Activated CD4-positive, CD25-positive, alpha-beta regulatory T cell treated with anti-CD3 and anti-CD28 coated beads, Interleukin-2, amount 50 U/mL, for 24 hours (primary cell): ENCODE measurements around the gene MARCHF9.

Experiments
- ATAC-seq, 2 donors: fragments of 150-1000 bp; cut with Tn5 transposase; one replicate each; pipeline ENCODE4 v1.10.0; 2021; ENCODE audit warnings: mild to moderate bottlenecking in 1 of 2, moderate library complexity in 1 of 2

The MARCHF9 gene

DNA sequence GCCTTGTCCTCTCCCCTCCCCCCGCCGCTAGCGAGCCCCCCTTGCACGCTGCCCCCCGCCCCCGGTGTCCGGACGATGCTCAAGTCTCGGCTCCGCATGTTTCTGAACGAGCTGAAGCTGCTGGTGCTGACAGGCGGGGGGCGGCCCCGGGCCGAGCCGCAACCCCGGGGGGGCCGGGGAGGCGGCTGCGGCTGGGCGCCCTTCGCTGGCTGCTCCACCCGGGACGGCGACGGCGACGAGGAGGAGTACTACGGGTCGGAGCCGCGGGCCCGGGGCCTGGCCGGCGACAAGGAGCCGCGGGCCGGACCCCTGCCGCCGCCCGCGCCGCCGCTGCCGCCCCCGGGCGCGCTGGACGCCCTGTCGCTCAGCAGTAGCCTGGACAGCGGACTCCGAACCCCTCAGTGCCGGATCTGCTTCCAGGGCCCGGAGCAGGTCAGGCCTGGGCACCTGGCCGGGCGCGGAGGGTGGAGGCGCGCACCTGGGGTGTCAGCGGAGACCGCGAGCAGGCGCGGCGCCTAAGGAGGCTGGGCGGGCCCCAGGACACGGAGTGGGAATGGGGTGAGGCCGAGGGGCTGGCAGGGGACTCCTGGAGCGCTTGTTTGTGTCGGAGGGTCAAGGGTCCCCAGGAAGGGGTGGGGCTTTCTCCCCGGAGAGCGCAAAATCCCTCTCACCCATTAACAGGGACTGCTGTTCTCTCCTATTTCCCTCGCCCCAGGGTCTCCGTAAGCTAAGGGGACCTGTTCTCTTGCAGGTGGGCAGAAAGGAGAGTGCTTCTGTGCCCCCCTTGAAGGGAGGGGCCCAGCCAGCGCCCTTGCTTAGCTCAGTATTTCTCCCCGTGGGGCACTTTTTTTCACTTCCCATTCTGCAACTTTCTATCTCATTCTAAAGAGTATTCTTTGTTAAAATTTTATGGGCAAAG lies 810 bp downstream of the MARCHF9 start:
- ATAC-seq: no peak

DNA sequence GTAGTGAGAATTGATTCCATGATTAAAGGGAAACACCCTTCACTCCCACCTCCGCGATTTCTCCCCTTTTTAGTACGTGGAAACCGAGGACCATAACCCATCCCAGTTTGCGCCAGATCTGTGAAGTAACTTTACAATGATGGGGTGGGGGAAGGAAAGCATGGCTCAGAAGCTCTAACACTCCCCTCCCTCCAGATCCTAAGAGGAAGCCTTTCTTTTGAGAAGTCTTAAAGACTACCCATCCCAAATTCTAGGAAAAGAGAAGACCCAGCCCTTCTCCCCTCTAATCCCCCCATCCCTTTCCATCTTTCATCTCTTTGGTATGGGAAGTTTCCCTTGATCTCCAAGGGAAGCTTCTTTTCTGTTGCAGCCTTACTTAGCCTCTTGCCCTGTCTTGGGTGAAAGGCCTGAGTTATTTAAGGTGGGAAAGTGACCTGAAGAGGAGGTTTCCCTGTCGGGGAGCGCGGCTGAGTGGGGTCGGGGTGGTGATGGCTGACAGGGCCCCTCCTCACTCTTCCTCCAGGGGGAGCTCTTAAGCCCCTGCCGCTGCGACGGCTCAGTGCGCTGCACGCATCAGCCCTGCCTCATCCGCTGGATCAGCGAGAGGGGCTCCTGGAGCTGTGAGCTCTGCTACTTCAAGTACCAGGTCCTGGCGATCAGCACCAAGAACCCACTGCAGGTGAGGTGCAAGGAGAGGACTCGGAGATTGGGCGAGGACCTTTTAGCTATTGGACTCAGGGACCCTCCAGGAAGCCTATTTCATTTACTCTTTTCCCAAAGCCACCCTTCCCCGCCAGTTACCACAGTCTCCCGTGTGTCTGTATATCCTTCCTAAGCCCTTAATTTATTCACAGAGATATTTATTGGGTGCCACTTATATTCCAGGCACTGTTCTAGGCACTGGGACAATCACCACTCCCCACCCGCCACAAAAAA lies 1.8 kb downstream of the MARCHF9 start:
- peak; percentile 27 to 33 for ATAC-seq

DNA sequence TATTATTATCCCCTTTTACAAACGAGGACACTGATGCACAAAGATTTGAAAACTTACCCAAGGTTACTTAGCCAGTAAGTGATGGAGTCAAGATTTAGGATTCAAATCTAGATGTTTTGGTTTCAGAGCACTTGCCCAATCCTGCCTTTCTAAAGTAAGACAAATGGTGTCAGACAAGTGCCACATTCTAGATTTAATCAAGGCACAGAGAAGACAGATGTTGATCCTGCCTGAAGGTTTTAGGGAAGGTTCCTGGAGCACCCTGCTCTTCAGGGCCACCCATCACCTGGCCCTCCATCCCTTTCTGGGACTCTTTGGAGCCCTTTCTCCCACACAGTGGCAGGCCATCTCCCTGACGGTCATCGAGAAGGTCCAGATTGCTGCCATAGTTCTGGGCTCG lies 2.9 kb downstream of the MARCHF9 start:
- ATAC-seq: no peak

DNA sequence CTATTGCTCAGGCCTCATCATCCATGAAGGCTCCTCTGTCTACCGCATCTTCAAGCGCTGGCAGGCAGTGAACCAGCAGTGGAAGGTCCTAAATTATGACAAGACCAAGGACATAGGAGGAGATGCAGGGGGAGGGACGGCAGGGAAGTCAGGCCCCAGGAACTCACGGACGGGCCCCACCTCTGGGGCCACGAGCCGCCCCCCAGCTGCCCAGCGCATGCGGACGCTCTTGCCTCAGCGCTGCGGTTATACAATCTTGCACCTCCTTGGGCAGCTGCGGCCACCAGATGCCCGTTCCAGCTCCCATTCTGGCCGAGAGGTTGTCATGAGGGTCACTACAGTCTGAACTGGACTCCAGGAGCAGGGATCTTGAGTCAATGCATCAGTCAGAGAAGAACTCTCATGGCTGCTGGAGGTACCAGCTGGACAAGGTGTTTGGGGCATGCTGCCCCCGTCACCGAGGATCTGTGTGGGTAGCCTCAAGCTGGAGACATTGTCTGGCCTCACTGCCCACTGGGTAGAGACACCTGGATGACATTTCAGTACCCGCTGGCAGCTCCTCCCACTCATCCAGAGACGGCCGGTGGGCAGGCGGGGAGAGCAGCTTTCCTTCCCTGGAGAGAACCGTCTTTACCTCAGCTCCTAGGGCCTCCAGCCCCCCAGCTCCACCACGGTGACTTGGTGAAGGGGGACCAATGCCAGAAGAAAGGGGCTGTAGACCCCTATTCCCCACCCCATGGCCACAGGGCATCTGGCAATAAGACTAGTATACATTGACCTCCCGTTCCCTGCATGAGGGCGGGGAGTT lies 3.9 kb downstream of the MARCHF9 start:
- ATAC-seq: no peak

DNA sequence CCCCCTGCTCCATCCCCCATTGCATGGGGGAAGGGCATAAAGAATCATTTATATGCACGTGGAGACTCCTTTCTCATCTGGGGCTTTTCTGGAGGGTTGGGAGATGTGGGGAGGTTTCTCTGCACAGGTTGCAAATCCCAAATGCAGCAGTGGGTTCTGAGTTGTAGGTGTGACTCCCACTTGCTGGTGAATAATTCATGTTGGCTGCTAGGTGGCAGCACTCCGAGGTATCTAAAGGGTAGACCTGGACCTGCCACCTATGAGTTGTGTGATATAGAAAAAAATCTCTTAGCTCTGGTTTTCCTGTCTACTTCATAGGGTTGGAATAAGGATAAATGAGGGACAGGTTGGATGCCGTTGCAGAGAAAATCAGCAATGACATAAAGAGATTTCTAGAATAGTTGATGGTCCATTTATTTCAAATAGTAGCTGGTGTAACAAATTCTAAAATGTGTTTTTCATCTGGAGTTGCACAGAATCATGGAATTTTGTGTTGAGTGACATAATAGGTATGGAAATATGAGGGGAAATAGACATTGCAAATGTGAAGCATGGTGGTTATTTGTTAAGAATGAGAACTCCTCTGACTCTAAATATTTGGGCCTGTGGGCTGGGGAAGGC lies 4.6 kb downstream of the MARCHF9 start:
- ATAC-seq: peak; percentile 36 to 41

DNA sequence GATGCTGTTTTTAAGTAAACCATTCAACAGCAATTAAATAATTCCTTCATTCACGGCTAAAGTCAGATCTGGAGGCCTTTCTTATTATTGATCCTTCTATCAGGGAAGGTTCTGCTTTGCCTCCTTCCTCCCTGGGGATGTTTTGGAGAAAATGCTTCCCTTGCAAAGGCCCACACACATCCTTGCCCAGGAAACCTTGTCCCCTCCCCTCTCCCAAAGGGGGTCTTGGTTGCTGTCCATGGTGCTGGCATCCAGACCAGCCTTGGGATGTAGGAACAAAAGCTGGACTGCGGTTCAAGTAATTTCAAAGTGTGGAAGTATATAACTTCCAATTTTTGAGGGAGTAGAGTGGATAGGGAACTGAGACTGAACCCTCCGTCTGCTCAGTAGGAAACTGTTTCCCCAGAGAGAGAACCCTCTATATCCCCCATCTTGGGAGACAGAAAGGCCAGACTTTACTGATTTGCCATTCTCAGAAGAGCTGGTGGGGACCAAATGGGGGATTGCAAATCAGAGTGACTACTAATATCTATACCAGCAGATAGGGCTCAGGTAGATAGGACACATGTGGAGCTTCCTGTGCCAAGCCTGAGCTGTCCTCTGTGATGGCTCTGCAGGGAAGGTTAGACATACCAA lies 5.6 kb downstream of the MARCHF9 start:
- ATAC-seq: no peak

DNA sequence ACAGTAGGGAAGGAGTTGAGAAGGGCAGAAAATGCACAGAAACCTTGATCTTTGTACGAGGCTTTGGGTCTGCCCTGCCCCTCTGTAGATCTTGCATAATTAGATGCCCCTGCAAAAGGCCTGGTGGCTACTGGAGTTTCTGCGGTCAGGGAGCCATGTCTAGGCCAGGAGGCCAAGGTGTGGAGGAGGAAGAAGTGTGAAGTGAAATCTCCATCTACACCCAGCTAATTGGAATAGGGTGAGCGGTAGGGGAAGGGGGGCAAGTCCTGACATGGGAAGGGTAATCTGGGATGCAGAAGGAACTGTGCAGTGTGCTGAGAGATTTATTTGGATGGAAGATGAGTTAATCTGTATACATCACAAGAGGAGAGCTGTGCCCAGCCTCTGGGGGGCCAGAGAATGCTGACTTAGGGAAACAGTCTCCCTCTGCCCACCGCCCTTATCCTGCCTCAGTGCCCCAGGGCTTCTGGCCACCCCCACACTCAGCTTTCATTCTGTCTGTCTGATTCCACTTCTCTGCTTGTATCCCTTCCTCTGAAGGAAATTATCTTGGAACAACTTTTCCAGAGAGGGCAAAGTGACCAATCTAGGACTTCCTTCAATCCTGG lies 6.6 kb downstream of the MARCHF9 start:
- ATAC-seq: no peak

DNA sequence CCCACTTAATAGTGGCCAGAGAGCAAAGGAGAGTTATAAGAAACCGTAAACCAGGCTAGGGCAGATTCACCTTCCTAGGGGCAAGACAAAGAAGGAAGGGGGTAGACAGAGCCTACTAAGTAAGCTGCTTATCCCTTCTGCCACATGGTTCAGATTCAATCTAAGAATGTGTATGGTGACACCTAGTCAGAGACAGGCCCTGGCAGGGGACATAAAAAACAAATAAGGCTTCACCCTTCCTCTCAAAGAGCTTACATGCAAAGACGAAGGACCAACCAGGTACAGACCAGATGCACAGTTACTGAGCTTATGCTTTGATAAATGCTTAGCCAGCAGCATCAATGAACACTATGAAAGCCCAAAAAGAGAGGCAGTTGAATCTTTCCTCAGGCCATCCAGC lies 7.6 kb downstream of the MARCHF9 start:
- no peak for ATAC-seq

DNA sequence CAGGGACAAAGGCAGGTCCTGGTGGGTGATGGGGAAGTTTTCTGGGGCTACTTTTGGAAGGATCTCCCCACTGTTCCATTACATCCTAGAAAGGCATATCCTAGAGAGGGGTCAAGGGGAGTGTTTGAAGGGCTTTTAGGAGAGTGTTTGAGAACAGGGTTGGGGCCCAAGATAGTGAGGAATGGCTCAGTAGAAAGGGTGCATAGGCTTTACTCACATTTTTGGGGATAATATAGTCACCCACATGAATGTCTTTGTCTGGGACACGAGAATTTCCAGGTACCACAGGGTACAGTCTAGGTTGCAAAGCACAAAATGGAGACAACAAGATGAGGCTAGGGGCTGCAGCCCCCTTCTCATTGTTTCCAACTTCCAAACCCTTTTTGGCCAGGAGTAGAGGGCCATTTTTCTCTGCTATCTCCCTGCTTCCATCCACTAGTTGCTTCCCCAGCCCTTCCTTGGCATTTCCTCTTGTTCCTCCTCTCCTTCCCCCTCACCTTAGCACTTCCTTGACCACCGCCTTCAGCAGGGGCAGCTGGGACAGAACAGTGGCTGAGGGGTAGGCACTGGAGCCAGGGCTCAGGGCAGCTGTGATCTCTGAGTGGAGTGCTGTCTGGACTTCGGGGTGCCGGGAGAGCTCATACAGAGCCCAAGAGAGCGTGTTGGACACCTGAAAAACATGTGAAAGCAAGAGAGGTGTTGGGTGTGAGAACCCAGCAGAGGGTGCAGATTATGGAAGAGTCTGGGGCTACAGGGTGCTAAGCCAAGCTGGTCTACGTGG lies 9.2 kb downstream of the MARCHF9 start:
- no peak for ATAC-seq

DNA sequence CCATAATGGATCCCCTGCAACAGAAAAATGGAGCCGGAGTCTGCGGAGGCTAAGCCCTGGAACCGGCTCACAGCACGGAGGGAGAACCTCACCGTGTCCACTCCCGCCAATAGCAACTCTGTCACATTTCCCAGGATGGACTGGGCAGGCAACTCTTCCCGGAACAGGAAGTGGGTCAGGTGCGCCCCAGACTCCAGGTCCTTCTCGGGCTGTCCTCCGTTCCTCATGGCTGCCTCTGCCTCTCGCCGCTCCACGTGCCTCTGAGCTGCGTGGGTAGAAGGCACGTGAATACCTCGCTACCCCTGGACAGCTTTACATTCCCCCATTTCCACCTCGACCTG lies 9.7 kb downstream of the MARCHF9 start:
- ATAC-seq: peak; percentile 19 to 30

DNA sequence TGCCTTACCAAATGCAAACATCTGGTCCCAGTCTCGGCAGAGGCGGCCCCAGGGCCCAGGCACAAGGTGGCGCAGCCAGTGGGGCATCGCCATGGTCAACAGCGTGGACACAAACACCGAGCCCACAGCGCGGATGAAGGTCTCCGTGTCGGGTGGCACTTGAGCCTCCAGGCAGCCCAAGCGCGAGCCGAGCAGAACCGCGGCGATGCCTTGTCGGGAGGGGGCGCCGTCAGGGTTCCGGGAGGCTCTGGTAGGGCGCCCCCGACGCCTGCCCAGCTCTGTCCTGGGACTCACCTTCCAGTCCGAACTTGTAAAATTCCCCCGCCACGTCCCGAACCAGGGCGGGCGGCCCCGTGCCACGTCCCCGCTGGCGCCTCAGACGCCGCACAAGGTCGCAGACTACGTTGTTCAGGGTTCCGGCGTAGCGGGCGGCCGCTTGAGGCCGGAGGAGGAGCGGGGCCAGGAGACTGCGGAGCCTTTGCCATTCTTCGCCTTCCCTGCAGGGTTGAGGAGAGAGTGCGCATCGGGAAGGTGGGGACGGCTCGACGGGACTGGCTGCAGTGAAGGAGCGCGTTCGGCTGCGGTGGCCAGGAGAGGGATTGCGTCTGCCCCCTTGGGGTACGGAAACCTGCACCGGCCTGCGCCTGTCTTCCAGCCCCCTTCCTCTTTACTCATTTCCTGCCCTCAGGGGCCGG lies 10.2 kb downstream of the MARCHF9 start:
- peak; percentile 75 to 77 for ATAC-seq

DNA sequence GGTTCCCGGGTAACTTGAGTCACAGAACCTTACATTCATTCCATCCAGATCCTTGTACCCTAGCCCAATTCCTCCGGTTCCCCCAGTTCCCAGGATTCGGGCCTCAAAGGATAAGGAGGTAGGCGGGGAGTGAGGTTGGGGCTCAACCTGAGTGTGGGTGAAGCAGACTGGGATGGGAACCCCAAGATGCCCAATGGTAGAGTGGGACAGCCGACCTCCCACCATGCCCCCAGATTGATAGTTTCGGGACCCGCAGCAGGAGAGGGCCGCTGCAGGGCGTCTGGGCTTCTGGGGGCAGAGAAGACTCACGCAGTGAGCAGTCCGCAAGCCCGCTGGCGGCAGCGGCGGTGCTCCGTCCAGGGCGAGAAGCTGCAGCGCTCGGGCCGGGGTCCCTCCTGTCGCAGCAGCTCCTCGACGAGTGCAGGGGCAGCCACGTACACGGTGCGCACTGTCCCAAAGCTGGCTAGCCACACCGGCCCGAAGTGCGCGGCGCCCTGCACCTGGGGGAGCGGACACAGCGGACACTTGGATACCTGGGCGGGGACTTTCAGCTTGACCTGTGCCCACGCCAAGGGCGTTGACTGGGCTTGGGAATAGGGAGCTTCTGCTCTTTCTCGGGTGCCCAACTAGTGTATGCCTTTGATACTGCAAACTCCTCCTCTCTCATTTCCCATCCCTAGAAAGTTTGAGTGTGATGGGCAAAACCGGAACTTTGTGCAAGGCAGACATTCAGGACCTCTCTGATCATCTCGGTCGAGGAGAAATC lies 11.0 kb downstream of the MARCHF9 start:
- ATAC-seq: peak; percentile 15 to 17

DNA sequence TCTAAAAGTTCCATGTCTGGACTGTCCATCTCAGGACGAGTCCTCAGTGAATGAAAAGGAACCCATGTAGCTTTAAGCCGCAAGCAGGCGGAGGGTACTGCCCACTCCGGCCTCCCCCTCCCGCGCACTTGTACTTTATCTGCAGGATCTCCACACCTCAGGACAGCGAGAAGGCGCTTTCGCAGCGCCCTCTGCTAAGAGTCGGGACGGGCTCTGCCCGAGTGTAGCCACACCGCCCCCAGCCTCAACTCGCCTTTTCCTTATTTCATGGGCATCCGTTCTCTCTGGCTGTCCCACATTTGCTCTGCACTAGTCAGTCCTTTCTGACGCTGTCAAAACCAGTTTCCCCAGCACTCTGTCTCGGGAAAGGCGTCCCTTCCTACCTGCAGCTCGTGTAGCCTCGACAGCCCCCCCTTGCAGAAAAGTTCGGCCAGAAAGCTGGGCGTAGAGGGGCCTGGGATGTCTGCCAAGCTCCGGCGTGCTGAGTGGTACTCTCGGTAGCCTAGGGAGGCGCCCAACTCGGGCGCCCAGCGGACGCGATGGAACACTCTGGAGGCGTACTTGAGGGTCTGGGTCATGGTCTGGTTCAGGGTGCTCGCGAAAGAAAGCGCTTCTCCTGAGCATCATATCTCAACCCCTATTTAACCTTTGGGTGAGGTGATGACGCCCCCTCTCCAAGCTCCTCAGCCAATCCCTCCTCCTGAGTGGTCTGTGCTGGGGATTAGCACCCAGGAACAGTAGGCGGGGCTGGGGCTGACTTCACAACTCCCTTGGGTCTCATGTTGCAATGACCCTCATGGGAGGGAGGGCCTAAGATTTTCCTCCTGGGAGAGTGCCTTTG lies 11.8 kb downstream of the MARCHF9 start, which contains the start of gene CYP27B1:
CYP27B1 (minus strand) TSS at position 615 of the 841 bp plus-strand sequence; CDS start at position 578, 37 bp downstream.
- ATAC-seq: no peak

DNA sequence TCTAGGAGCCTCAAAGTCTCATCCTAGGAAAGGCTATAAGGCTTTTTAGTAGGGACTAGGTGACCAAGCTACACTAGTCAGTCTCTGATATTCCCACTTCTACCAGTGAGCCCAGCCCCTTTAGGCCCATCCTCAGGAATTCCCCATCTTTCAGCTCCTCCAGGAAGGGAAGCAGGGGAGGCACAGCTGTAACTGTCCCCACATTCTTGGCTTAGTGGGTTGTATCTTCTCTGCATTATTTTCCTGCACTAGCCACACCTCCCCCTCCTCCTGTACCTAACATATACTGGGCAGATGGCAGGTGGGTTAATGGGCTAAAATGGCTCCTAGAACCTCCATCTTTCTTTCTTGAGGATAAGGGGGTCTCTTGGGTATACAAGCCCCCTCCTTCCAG lies 12.4 kb downstream of the MARCHF9 start:
- ATAC-seq: no peak

DNA sequence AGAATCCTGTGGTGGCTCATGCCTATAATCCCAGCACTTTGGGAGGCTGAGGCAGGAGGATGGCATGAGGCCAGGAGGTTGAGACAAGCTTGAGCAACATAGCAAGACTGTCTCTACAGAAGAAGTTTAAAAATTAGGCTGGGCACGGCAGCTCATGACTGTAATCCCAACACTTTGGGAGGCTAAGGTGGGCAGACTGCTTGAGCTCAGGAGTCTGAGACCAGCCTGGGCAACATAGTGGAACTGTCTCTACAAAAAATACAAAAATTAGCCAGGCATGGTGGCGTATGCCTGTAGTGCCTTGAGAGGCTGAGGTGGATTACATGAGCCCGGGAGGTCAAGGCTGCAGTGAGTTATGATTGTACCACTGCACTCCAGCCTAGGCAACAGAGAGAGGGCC lies 13.0 kb downstream of the MARCHF9 start:
- ATAC-seq: no peak

DNA sequence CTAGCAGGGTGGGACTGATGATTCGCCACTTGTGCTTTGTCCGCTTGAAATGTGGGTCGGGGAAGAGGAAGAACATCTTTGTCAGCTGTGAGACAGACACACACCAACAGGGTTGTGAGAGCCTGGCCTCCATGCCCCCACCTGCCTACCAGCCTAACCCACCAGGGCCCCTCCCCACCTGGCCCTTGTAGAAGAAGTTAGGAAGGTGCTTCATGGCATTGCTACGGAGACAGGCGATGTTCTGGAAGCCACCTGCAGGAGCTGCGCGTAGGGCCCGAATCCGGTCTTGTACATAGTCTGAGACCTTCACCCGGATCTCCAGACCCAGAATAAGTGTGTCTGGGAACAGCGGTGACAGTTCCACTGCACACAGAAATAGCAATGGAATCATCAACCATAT lies 14.7 kb downstream of the MARCHF9 start:
- ATAC-seq: no peak

DNA sequence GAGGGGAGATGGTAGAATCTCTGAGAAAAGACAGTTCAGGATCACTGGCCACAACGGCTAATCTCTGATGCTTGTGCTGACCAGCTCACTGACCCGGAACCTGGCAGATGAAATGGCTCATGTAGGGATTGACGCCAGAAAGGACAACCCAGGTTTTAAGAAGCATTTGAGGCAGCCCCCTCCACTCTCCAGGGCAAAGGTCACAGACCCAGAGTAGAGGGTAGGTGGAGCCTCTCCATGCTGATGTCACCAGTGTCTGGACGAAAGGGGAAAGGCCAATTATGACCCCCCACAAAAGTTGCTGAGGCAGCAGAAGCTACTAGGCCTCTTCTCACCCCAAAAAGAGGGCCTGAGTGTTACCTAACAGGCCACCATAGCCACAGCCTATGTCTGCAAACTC lies 15.8 kb downstream of the MARCHF9 start:
- no peak for ATAC-seq
